OCI-LY3 (cell line): ENCODE measurements around the gene IL17RD.
A peak's percentile ranks its signal among the peaks of the same experiment; 100 is the strongest.

Experiments
- H2AFZ ChIP-seq: fragments of 200-600, 300-600 bp; shearing (Covaris generic); 2 replicates; pipeline ENCODE4 v1.6.0; 2014; ENCODE audit warnings: antibody characterized with exemption, low read depth, low read length
- H3K27ac ChIP-seq: fragments of 200-600, 300-600 bp; sonication (generic); 2 replicates; pipeline ENCODE4 v1.5.1; 2014; ENCODE audit warnings: mild to moderate bottlenecking, low read length, moderate library complexity, mixed read lengths
- H3K27me3 ChIP-seq: fragments of 200-600, 300-600 bp; sonication (generic); 2 replicates; pipeline ENCODE4 v1.6.1; 2014; ENCODE audit warnings: low read depth, low read length, mixed read lengths
- H3K36me3 ChIP-seq: fragments of 200-600, 300-600 bp; sonication (generic); replicated peaks from 2 replicates; pipeline ENCODE3; 2014; ENCODE audit warnings: low read depth, low read length, mixed read lengths
- H3K4me1 ChIP-seq: fragments of 300-600, 200-600 bp; sonication (generic); 2 replicates; pipeline ENCODE4 v1.6.1; 2014; ENCODE audit warnings: low read length, mixed read lengths
- H3K4me2 ChIP-seq: fragments of 200-600, 300-600 bp; sonication (generic); 2 replicates; pipeline ENCODE4 v1.6.1; 2014; ENCODE audit warnings: low read length, mixed read lengths
- H3K4me3 ChIP-seq: fragments of 300-600, 200-600 bp; sonication (generic); 2 replicates; pipeline ENCODE4 v1.5.1; 2014; ENCODE audit warnings: antibody characterized with exemption, mild to moderate bottlenecking, low read length, moderate library complexity
- H3K79me2 ChIP-seq: fragments of 300-600, 200-600 bp; shearing (Covaris generic); 2 replicates; pipeline ENCODE4 v1.6.1; 2014; ENCODE audit warnings: mild to moderate bottlenecking, low read length, mixed read lengths
- H3K9ac ChIP-seq: fragments of 300-600, 200-600 bp; shearing (Covaris generic); 2 replicates; pipeline ENCODE4 v1.6.0; 2014; ENCODE audit warnings: mild to moderate bottlenecking, low read length, moderate library complexity
- H3K9me3 ChIP-seq: fragments of 200-600, 300-600 bp; shearing (Covaris generic); 2 replicates; pipeline ENCODE4 v1.6.1; 2014; ENCODE audit warnings: low read length, mixed read lengths; ENCODE audit not compliant: insufficient read depth
- H4K20me1 ChIP-seq: fragments of 200-600, 300-600 bp; sonication (generic); 2 replicates; pipeline ENCODE4 v1.6.1; 2016; ENCODE audit warnings: low read length, mixed read lengths; ENCODE audit not compliant: insufficient read depth
- EZH2phosphoT487 ChIP-seq: fragments of 200-600 bp; shearing (Covaris generic); IDR thresholded peaks from 2 replicates; pipeline ENCODE4 v1.6.1; 2018; ENCODE audit warnings: antibody characterized with exemption, mixed run types, low read depth
- TF ChIP-seq, protein P1 (sequence below): fragments of 200-600, 300-600 bp; sonication (generic); IDR thresholded peaks from 2 replicates; pipeline ENCODE4 v1.5.1; 2014; ENCODE audit warnings: antibody characterized with exemption, low read length, low read depth

Gene IL17RD

GRCh38 chr3:57093489-57093888, 71.7 kb downstream of the IL17RD start:
- H2AFZ ChIP-seq, result no peak overlapping the region
- H3K9me3 ChIP-seq, result no peaks in the 10 kb centered on the region
- no peak overlapping the region for H3K9ac ChIP-seq
- H3K4me2 ChIP-seq, result peak overlapping the region; percentile 66
- H3K27me3 ChIP-seq, result no peaks in the 10 kb centered on the region
- no peaks in the 10 kb centered on the region for H3K36me3 ChIP-seq
- H3K4me3 ChIP-seq, result peak overlapping the region; percentile 48
- no peaks in the 10 kb centered on the region for H4K20me1 ChIP-seq
- TF ChIP-seq, protein P1, sequence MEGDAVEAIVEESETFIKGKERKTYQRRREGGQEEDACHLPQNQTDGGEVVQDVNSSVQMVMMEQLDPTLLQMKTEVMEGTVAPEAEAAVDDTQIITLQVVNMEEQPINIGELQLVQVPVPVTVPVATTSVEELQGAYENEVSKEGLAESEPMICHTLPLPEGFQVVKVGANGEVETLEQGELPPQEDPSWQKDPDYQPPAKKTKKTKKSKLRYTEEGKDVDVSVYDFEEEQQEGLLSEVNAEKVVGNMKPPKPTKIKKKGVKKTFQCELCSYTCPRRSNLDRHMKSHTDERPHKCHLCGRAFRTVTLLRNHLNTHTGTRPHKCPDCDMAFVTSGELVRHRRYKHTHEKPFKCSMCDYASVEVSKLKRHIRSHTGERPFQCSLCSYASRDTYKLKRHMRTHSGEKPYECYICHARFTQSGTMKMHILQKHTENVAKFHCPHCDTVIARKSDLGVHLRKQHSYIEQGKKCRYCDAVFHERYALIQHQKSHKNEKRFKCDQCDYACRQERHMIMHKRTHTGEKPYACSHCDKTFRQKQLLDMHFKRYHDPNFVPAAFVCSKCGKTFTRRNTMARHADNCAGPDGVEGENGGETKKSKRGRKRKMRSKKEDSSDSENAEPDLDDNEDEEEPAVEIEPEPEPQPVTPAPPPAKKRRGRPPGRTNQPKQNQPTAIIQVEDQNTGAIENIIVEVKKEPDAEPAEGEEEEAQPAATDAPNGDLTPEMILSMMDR, result peak; percentile 69
- TF ChIP-seq EZH2phosphoT487, result no peak
- no peak overlapping the region for H3K27ac ChIP-seq
- H3K4me1 ChIP-seq, result peaks cover 18% of the 10 kb centered on the region
- no peaks in the 10 kb centered on the region for H3K79me2 ChIP-seq

- no peaks in the 10 kb centered on the region for H3K79me2 ChIP-seq
- no peak overlapping the region for H3K27ac ChIP-seq
- H3K4me1 ChIP-seq, result peaks cover 18% of the 10 kb centered on the region
- no peak overlapping the region for H3K4me2 ChIP-seq
- no peak for TF ChIP-seq EZH2phosphoT487
- TF ChIP-seq, protein P1, result no peak
- H3K9ac ChIP-seq, result no peak overlapping the region
- H3K4me3 ChIP-seq, result no peak overlapping the region
- no peaks in the 10 kb centered on the region for H3K27me3 ChIP-seq
- no peaks in the 10 kb centered on the region for H4K20me1 ChIP-seq
- no peaks in the 10 kb centered on the region for H3K36me3 ChIP-seq
- H3K9me3 ChIP-seq, result no peaks in the 10 kb centered on the region
- H2AFZ ChIP-seq, result no peak overlapping the region
Observed at GRCh38 chr3:57091521-57092273, 73.5 kb downstream of the IL17RD start.

DNA sequence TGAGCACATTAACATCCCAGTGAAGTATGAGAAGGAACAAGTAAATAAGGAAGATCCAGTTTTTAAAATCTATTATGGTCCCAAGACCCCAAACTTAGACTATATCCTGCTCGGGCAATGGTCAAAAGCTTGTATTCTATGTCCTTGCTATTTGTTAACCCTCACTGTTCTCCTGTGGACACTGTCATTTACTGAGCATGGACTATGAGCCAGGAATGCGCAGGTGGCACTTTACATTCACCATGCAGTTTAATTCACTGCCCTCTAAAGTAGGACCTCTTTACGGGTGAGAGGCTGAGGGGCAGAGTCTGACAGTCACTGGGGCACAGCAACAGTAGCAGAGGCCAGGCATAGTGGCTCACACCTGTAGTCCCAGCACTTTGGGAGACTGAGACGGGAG, 76.1 kb downstream of the IL17RD start:
- Histone ChIP-seq H3K9ac (no peak overlapping the region), H3K9me3 (no peaks in the 10 kb centered on the region), H3K27me3 (no peaks in the 10 kb centered on the region), H3K36me3 (no peaks in the 10 kb centered on the region), H3K4me1 (peaks cover 8% of the 10 kb centered on the region), H4K20me1 (no peaks in the 10 kb centered on the region), H3K27ac (no peak overlapping the region), H3K4me3 (no peak overlapping the region), H3K4me2 (no peak overlapping the region), H2AFZ (no peak overlapping the region), H3K79me2 (no peaks in the 10 kb centered on the region)
- TF ChIP-seq, protein P1, result no peak
- no peak for TF ChIP-seq EZH2phosphoT487

- Histone ChIP-seq H3K9me3 (no peaks in the 10 kb centered on the region), H3K79me2 (no peaks in the 10 kb centered on the region), H3K4me2 (no peak overlapping the region), H3K4me3 (no peak overlapping the region), H3K27ac (no peak overlapping the region), H2AFZ (no peak overlapping the region), H4K20me1 (no peaks in the 10 kb centered on the region), H3K36me3 (no peaks in the 10 kb centered on the region), H3K27me3 (no peaks in the 10 kb centered on the region), H3K4me1 (peaks cover 2% of the 10 kb centered on the region), H3K9ac (no peak overlapping the region)
- TF ChIP-seq, protein P1, result no peak
- TF ChIP-seq EZH2phosphoT487, result no peak
Observed at GRCh38 chr3:57088503-57088902, 76.7 kb downstream of the IL17RD start.
